Measurements from ENCODE around the gene ATF4.

Gene ATF4, protein sequence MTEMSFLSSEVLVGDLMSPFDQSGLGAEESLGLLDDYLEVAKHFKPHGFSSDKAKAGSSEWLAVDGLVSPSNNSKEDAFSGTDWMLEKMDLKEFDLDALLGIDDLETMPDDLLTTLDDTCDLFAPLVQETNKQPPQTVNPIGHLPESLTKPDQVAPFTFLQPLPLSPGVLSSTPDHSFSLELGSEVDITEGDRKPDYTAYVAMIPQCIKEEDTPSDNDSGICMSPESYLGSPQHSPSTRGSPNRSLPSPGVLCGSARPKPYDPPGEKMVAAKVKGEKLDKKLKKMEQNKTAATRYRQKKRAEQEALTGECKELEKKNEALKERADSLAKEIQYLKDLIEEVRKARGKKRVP

DNA sequence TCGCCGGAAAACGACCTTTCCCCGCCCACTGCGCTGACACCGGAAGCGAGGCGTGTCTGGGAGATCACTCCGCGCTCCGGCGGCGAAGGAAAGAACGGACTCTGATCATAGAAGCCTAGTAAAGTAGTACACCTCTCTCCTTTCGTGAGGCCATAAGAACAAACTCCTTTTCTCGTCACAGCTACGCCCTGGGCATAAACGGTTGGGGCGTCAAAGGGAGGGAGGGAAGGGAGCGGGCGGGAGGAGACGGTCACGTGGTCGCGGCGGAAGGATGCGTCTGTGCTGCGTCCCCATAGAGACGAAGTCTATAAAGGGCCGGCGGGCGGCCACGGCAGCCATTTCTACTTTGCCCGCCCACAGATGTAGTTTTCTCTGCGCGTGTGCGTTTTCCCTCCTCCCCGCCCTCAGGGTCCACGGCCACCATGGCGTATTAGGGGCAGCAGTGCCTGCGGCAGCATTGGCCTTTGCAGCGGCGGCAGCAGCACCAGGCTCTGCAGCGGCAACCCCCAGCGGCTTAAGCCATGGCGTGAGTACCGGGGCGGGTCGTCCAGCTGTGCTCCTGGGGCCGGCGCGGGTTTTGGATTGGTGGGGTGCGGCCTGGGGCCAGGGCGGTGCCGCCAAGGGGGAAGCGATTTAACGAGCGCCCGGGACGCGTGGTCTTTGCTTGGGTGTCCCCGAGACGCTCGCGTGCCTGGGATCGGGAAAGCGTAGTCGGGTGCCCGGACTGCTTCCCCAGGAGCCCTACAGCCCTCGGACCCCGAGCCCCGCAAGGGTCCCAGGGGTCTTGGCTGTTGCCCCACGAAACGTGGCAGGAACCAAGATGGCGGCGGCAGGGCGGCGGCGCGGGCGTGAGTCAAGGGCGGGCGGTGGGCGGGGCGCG lies at the start of gene ATF4:
TSS of gene ATF4 (plus strand) at position 337 of the 880 bp plus-strand sequence. CDS start 884 bp downstream, outside the sequence.
- DNase-seq (ENCODE audit: low read depth in 1 of 2, low spot score in 1 of 2) = peak; percentile 88 to 93

- DNase-seq (ENCODE audit: low read depth in 1 of 2, low spot score in 1 of 2) = no peak
These were observed 48.8 kb upstream of the ATF4 start for GRCh38 chr22:39471381-39472141.

DNA sequence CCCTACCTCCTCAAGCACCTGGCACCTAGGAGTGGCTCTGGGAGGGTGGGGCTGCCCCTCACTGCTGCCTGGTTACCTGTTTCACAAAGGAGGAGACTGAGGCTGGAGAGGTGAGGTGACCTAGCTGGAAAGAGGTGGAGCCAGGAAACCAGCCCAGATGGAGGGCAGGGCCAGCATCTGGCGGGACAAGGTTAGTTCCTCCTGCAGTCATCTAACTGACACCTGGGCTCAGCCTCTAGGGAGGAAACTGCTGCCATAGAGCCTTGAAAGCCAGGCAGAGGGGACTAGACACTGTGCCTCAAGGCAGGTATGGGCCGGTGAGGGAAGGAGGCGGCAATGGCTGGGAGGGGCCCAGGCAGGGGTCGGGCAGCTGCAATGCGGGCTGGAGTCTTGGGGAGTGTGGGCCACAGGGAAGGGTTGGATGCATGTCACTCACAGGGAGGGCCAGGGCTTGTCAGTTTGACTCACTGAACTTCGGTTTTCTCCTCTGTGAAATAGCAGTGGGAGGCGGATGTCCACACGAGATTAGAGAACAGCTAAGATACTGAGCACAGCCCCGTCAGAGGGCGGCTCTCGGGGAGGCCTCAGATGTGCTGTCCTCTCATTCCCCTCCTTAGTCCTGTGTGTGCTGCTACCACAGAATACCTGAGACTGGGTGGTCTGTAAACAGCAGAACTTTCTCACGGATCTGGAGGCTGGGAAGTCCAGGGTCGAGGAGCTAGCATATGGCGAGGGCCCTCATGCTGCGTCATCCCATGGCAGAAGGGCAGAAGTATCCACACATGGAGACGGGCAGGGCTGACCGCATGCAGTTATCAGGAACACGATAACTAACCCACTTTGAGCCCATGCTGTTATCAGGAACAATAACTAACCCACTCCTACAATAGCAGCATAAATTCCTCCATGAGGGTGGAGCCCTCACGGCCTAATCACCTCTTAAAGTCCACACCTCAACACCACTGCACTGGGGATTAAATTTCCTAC lies 47.5 kb upstream of the ATF4 start:
- DNase-seq (ENCODE audit: low read depth in 1 of 2, low spot score in 1 of 2) = no peak

DNA sequence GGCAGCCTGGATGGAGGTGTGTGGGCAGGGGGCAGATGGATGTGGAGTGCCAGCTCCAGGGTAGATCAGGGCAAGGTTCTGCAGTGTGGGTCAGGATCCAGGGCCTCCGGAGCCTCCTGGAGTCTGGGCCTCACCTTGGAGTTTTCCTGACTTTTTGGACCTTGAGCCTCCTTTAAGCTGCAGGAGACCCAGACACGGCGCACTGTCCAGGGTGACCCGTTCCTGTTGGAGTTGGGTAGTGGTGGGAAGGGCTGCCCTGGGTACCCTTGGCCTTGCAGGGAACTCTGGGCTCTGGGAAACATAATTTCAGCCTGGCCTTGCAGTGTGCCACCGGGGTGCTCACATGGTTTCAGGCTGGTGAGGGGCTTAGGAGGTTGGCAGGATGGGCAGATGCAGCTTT lies 46.5 kb upstream of the ATF4 start:
- DNase-seq (ENCODE audit: low read depth in 1 of 2, low spot score in 1 of 2) = no peak

DNA sequence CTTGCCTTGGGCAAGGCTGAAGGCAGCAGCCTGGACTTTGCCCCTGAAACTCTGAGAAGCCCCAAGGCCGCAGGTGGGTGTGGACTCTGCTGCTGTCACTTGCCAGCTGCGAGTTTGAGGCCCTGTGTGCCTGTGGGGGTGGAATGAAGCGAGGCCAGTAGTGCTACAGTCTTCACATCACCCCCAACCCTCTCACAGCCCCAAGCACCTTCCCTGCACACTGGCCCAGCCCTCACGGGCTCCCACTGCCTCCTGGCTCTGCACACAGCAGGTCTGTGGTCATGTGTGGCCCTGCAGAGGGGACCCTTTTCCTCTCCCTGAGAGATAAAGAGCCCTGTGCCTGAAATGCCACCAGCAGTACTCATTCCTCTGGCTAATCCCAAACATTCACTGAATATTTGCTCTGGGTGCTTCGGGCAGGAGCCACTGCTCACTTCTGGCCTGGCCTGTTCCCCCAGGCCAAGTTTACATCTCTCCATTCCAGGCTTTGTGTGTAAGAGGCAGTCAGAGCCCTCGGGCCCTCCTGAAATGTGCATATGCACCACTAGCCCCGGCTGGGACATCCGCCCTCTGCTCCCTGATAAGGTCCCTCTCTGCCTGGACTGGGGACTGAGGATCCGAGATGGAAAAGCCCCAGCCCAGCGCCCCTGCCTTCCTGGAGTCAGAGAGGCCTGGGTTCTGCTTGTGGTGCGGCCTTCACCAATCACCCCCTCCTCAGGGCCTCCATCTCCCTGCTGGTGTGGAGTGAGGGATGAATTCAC lies 45.8 kb upstream of the ATF4 start:
- no peak for DNase-seq (ENCODE audit: low read depth in 1 of 2, low spot score in 1 of 2)

DNA sequence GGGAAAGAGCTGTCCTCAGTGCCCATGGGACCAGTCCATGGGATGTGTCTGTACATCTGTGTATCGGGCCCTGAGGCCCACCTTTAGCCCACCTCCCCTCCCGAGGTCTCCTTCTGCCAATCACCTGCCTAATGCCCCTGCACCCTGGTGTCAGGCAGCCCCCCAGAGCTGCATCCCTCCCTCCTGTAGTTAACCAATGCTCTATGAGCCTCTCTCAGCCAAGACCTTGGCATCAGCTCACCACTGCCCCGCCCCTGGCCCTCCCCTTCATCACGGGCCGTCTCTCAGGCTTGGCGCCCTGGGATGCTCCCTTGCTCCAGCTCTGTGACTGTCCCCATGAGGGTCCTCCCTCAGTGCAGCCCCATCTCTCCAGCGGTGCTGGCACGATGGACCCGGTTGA lies 45.0 kb upstream of the ATF4 start:
- DNase-seq (ENCODE audit: low read depth in 1 of 2, low spot score in 1 of 2) = no peak

DNA sequence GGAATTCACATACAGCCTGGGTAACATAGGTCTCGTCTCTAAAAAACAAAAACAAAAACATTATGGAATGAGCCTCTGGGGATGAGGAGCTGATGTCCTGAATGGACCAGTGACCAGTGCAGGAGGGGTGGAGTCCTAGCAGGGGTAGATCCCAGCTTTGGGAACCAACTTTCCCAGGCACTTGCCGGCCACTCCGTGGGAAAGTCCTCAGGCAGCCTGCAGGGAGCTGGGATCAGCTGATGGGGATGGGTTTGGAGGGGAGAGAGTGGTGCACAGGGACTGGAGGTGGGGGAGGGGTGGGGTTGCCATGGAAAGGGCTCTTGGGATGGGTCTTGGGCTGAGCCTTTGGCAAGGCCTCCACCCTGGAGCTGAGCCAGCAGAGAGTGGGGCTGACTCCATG lies 44.5 kb upstream of the ATF4 start:
- DNase-seq (ENCODE audit: low read depth in 1 of 2, low spot score in 1 of 2) = no peak

DNA sequence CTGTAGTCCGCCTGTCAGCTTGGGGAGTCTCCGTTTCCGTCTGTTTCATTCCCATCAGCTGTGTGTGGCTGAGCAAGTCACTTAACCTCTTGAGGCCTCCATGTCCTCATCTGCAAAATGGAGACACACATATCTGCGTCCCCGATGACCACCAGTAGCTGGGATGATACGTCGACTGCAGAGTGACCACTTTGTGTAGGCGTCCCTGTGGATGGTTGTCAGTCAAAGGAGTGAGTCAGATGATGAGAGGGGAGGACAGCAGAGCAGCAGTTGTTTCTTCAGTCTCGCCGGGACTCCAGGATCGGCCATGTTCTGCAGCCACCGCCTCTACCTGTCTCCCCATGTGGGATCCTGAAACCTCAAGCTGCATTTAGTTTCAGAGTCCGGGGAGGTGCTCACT lies 43.7 kb upstream of the ATF4 start:
- DNase-seq (ENCODE audit: low read depth in 1 of 2, low spot score in 1 of 2) = no peak

DNA sequence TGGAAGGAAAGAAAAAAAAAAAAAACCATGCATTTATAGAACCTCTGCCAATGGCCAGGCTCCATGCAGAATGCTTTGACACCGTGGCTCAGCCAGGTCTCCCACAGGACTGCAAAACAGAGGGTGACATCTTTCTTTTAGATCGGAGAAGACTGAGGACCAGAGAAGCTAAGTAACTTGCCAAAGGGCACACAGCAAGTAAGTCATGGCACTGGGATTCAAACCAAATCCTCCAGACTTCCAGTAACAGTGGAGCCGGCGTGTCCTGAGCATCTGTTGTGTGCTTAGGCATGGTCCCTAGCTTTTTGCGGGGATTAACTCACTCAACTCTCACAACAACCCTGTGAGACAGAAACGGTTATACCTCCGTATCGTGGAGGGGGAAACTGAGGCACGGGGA lies 42.8 kb upstream of the ATF4 start:
- DNase-seq (ENCODE audit: low read depth in 1 of 2, low spot score in 1 of 2) = no peak

DNA sequence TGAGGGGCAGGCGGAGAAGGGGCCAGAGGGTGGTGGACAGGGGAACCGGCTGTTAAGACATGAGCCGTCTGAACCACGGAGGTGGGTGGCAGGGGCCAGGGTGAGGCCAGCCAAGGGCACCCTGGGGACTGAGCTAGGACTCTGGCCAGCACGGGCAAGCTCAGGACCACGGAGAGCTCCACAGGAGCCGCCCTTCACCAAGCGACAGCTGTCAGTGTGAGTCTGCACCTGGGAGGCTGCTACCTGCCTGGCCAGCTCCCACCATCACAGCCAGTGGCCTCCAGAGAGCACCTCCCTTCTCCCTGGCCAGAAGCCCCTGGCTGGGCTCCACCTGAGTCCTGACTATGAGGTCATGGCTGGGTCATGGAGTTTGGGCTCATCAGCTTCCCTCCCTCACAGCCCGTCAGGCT lies 41.9 kb upstream of the ATF4 start:
- DNase-seq (ENCODE audit: low read depth in 1 of 2, low spot score in 1 of 2) = no peak

GRCh38 chr22:39479254-39479653 lies 41.1 kb upstream of the ATF4 start:
- no peak for DNase-seq (ENCODE audit: low read depth in 1 of 2, low spot score in 1 of 2)

GRCh38 chr22:39480557-39480956 lies 39.8 kb upstream of the ATF4 start:
- DNase-seq (ENCODE audit: low read depth in 1 of 2, low spot score in 1 of 2) = no peak

DNA sequence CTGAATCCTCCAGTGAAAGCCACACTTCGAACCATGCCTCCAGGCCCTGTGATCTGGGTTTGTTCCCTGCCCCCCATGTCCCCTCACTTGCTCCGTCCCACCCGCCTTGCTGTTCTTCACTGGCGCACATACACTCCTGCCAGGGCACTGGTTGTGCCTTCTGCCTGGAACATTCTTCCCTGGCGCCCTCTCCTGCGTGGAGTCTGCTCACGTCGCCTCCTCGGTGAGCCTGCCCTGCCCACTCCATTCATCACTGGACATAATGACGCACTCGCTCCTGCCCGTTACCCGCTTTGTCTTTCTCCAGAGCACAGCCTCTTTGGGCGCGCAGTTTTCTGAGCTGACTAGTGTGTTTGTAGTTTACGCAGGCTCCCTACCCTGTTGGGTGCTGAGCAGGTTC lies 39.3 kb upstream of the ATF4 start:
- DNase-seq (ENCODE audit: low read depth in 1 of 2, low spot score in 1 of 2) = no peak

- DNase-seq (ENCODE audit: low read depth in 1 of 2, low spot score in 1 of 2) = no peak
These were observed 38.8 kb upstream of the ATF4 start for GRCh38 chr22:39481595-39481994.

GRCh38 chr22:39482768-39483167 lies 37.6 kb upstream of the ATF4 start:
- no peak for DNase-seq (ENCODE audit: low read depth in 1 of 2, low spot score in 1 of 2)

GRCh38 chr22:39486951-39487825 lies 33.2 kb upstream of the ATF4 start:
- DNase-seq (ENCODE audit: low read depth in 1 of 2, low spot score in 1 of 2) = no peak

GRCh38 chr22:39487826-39488520 lies 32.4 kb upstream of the ATF4 start:
- DNase-seq (ENCODE audit: low read depth in 1 of 2, low spot score in 1 of 2) = no peak

DNA sequence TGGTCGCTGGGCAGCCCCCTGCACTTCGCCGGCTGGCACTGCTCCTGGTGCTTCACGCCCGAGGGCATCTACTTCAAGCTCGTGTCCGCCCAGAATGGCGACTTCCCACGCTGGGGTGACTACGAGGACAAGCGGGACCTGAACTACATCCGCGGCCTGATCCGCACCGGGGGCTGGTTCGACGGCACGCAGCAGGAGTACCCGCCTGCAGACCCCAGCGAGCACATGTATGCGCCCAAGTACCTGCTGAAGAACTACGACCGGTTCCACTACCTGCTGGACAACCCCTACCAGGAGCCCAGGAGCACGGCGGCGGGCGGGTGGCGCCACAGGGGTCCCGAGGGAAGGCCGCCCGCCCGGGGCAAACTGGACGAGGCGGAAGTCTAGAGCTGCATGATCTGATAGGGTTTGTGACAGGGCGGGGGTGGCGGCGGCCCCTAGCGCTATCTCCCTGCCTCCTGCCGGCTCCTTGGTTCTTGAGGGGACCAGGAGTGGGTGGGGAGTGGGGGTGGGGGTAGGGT lies 31.7 kb upstream of the ATF4 start:
- DNase-seq (ENCODE audit: low read depth in 1 of 2, low spot score in 1 of 2) = no peak
